Left renal cortex interstitium (tissue), 4 donors: ENCODE results near the gene OR2L5. TPM values are rescaled to one million over a fixed set of nuclear protein-coding genes. Genes with fewer than 3 reads are reported as not detected.

Experiments
- DNase-seq, 4 donors: peaks; one replicate each; pipeline ENCODE4 v3.0.0-alpha.2; 2013; ENCODE audit warnings: low read depth in 4 of 4, low spot score in 2 of 4, missing footprints in 1 of 4
- polyA plus RNA-seq, 4 donors: library from polyadenylated mRNA; unstranded; fragments of 120-200 nt; gene quantifications; one replicate each; pipeline ENCODE4 v1.2.1, GENCODE V29; 2013; ENCODE audit not compliant: insufficient read length in 4 of 4

Gene OR2L5
- not detected for polyA plus RNA-seq

- DNase-seq: no peak
These were observed at the start of gene OR2L5 for GRCh38 chr1:248013229-248013710. OR2L5 (plus strand) TSS chr1:248013660; CDS start chr1:248021948, 8,288 bp downstream.

GRCh38 chr1:247964933-247965332, 48.5 kb upstream of the OR2L5 start, which contains the start of gene OR2AK2:
OR2AK2 (plus strand) TSS chr1:247965233; CDS start chr1:247965377, 144 bp downstream.
- DNase-seq: no peak

DNA sequence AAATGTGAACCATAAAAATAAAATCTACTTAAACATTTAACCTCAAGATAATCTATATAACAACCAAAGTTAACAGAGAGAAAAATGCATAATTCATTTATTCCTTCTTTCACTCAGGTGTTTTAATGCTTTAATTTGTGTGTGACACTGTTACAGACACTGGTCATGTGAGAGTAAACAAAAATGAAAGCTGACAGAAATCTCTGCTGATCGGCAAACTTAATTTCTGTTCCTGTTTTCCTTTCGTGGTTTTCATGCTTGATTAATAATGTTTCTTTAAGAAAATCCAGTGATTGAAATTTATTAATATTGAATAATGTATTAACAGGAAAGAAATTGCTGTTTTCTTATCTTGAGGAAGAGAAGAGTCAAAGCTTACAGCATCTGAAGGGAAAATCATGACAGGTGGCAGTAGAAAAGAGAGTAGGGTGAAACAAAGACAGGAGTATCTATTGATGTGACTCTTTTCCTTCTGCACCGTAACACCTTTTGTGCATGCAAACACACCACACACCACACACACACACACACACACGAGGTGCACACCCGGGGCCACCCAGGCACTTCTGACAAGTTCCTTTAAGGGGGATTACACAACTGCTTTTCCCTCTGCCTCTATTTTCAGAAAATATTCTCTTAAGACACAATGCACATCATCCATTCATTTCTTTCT, 46.8 kb upstream of the OR2L5 start:
- DNase-seq: no peak

DNA sequence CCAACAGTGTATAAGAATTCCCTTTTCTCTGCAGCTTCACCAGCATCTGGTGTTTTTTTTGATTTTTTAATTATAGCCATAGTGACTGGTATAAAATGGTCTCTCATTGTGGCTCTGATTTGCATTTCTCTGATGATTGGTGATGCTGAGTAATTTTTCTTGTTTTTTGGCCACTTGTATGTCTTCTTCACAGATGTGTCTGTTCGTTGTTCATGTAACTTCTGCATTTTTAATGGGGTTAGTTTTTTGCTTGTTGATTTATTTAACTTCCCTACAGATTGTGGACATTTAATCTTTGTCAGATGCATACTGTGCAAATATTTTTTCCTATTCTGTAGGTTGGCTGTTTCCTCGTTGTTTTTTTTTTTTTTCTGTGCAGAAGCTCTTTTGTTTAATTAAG, 20.5 kb upstream of the OR2L5 start:
- no peak for DNase-seq

DNA sequence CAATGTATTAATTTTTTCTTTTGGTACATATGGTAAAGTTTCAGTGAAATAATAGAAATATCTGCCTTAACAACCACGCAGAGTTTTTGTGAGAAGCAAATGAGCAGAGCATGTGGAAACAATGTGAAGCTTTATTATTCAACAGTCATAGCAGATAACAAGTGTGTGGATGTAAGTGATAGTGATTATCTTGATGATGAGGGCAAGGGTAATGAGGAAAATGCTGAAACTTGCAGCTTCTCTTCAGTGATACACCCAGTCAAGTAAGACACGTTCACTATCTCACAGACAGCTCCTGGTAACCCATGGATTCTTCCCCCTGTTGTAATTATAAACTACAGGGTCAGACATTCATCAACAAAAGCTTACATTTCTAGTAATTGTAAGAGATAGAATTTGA, 14.6 kb upstream of the OR2L5 start:
- no peak for DNase-seq

- DNase-seq: no peak
These were observed 13.3 kb upstream of the OR2L5 start for GRCh38 chr1:248000169-248000568.

DNA sequence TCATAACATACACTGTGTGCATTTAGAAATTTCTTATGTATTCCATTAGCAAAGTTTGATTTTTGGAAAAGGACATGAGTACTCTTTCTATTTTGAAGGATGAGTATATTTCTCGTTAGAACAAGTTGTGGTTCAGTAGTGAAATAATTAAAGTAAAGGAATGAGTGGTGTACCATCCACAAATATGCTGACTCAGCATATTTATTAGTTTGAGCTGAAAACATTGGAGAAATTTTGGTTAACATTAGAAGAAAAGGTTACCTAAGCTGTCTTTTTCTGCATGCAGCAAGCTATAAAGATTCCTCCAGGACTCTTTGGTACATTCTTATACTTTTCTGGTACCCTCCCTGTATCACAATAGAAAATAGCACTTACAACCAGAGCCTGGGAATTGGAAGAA, 5.7 kb upstream of the OR2L5 start:
- DNase-seq: no peak

- DNase-seq: no peak
These were observed 3.8 kb upstream of the OR2L5 start for GRCh38 chr1:248009681-248010080.

- no peak for DNase-seq
These were observed 2.3 kb downstream of the OR2L5 start for GRCh38 chr1:248015803-248016202.

DNA sequence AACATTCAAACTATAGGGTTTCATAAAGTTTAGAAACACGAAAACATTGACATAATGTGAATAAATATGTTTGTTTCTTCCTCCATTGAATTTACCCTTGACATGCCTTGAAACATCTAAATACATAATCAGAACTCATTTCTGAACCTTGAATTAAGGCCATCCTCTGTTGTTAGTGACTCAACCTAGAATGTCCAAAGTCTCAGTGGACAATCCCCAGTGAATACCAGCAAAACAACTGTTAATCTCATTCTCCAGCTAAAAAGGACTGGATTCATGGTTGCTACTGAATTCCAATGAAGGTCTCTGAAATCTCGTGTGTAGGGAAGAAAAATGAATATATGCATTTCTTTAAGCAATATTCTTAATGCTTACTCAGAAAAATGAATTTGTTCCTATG, 16.3 kb downstream of the OR2L5 start, which contains the start of gene OR2L2:
OR2L2 (plus strand) TSS at position 301 of the 400 bp plus-strand sequence. CDS start 8,198 bp downstream, outside the sequence.
- no peak for DNase-seq

DNA sequence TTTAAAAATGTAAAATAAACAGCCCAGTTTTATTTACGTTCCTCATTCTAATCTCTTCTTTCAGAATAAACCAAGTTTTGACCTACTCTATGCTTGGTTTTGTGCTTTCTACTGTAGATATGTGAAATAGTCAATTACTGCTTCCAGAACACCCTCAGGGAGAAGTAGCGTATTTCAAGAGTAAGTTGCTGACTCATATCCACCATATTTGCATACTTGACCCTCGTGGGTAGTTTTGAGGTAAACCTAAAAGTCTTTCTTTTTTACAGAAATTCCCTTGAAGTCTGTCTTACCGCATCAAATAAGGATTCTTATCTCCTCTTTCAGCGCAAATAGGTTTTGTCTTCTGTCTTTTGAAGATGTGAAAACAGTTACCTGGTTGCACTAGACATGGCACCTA, 31.7 kb downstream of the OR2L5 start:
- DNase-seq: no peak

GRCh38 chr1:248046536-248046935, 33.1 kb downstream of the OR2L5 start, which contains the start of gene OR2L3:
OR2L3 (plus strand) TSS chr1:248046836; CDS start chr1:248060682, 13,846 bp downstream.
- DNase-seq: no peak

DNA sequence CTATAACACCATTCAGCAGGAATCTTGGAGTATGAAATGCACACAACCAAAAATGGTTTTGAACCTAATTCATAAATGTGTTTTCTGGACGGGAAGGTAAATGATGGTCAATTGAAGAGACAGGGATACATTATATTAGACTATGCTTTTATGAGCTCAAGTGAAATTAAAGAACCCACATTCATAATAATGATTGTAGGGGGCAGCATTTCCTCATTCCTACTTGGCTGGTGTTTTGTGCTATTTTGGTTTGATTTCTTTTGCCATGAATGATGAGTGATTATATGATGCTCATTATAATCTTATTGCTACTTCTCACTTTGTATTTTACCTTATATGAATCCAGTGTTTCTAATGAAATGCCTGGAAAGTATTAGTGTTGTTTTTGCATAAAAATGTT, 33.5 kb downstream of the OR2L5 start:
- no peak for DNase-seq

GRCh38 chr1:248054671-248055070, 41.2 kb downstream of the OR2L5 start:
- DNase-seq: no peak

DNA sequence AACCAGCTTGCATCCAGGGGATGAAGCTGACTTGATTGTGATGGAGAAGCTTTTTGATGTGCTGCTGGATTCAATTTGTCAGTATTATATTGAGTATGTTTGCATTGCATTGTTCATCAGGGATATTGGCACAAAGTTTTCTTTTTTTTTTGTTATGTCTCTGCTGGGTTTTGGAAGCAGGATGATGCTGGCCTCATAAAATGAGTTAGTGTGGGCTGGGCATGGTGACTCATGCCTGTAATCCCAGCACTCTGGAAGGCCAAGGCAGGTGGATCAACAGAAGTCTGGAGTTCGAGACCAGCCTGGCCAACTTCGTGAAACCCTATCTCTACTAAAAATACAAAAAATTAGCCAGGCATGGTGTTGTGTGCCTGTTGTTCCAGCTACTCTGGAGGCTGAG, 41.8 kb downstream of the OR2L5 start:
- no peak for DNase-seq

- no peak for DNase-seq
These were observed 51.6 kb downstream of the OR2L5 start for GRCh38 chr1:248065071-248065470.

- DNase-seq: no peak
These were observed 52.1 kb downstream of the OR2L5 start for GRCh38 chr1:248065604-248066003.

Other genes with a start within 250 kb of the OR2L5 start
- not detected for gene OR14A16, start 189.5 kb upstream of the OR2L5 start, polyA plus RNA-seq
- gene OR11L1, start 171.8 kb upstream of the OR2L5 start, polyA plus RNA-seq: not detected
- gene TRIM58, start 156.5 kb upstream of the OR2L5 start, polyA plus RNA-seq: 1 to 10 TPM; 1.2 to 1.7 (median 1.7) TPM
- gene OR2W3, start 118.1 kb upstream of the OR2L5 start, polyA plus RNA-seq: under 1 TPM; 0.14 to 0.36 (median 0.24) TPM
- gene OR2T8, start 93.4 kb upstream of the OR2L5 start, polyA plus RNA-seq: not detected
- not detected for gene OR2AJ1, start 88.8 kb upstream of the OR2L5 start, polyA plus RNA-seq
- gene OR2L8, start 64.8 kb upstream of the OR2L5 start, polyA plus RNA-seq: not detected
- gene OR2AK2, start 48.4 kb upstream of the OR2L5 start, polyA plus RNA-seq: not detected
- under 1 TPM; 0.05 to 0.14 (median 0.08) TPM for gene OR2L2, start 16.4 kb downstream of the OR2L5 start, polyA plus RNA-seq
- not detected for gene OR2L3, start 33.2 kb downstream of the OR2L5 start, polyA plus RNA-seq
- gene OR2L13, start 81.5 kb downstream of the OR2L5 start, polyA plus RNA-seq: under 1 TPM in 1 of 4 donors, not detected in 3; 0.10 TPM
- gene OR2M5, start 131.5 kb downstream of the OR2L5 start, polyA plus RNA-seq: not detected
- not detected for gene OR2M2, start 161.2 kb downstream of the OR2L5 start, polyA plus RNA-seq
- under 1 TPM in 3 of 4 donors, not detected in 1; 0.02 to 0.08 (median 0.03) TPM for gene OR2M3, start 183.6 kb downstream of the OR2L5 start, polyA plus RNA-seq
- under 1 TPM in 3 of 4 donors, not detected in 1; 0.04 to 0.12 (median 0.05) TPM for gene OR2M4, start 217.8 kb downstream of the OR2L5 start, polyA plus RNA-seq